CD4-positive, alpha-beta T cell (primary cell): ENCODE results near the gene USH1C. TPM values are rescaled to one million over a fixed set of nuclear protein-coding genes. Genes with fewer than 3 reads are reported as not detected.

Experiments used
- ATAC-seq: fragments of 200-7000 bp; cut with Tn5 transposase; one replicate; pipeline ENCODE4 v1.10.0; 2022; ENCODE audit warnings: mild to moderate bottlenecking; ENCODE audit not compliant: poor library complexity
- CTCF ChIA-PET: fragments of 350-600 bp; sonication (Branson Sonifier 250); formaldehyde crosslinking; loops from one replicate; lab custom pipeline; 2021; ENCODE audit warnings: antibody characterized with exemption, inconsistent platforms; lab: Charles Lee
- POLR2A ChIA-PET: fragments of 350-600 bp; sonication (Branson Sonifier 250); formaldehyde crosslinking; loops from one replicate; lab custom pipeline; 2021; ENCODE audit warnings: antibody characterized with exemption, inconsistent platforms; lab: Charles Lee
- DNase-seq, 14 experiments: peaks; one replicate each; pipeline ENCODE4 v3.0.0-alpha.2; 2013 to 2020; ENCODE audit warnings: mixed read lengths in 2 of 14
- H3K27ac ChIP-seq, 2 donors: one replicate each; pipeline versions ENCODE4 v1.5.1 to v1.7.0; 2013; ENCODE audit warnings: low read length in 2 of 2, low read depth in 1 of 2, mild to moderate bottlenecking in 1 of 2
- H3K27me3 ChIP-seq, 2 experiments: 1 replicate in 1 of 2; 2 replicates in 1 of 2; pipeline versions ENCODE4 v1.6.1 to v1.7.0; 2013; ENCODE audit warnings: low read length in 2 of 2, control low read depth in 1 of 2, mild to moderate bottlenecking in 1 of 2, moderate library complexity in 1 of 2; ENCODE audit not compliant: insufficient read depth in 2 of 2, control insufficient read depth in 1 of 2
- H3K36me3 ChIP-seq: one replicate; pipeline ENCODE4 v1.6.1; 2013; ENCODE audit warnings: low read length, control low read depth; ENCODE audit not compliant: insufficient read depth
- H3K4me1 ChIP-seq: one replicate; pipeline ENCODE4 v1.6.1; 2013; ENCODE audit warnings: low read length, control low read depth; ENCODE audit not compliant: insufficient read depth
- H3K4me3 ChIP-seq: one replicate; pipeline ENCODE4 v1.5.1; 2013; ENCODE audit warnings: mild to moderate bottlenecking, low read length, moderate library complexity
- H3K9me3 ChIP-seq, 2 experiments: 1 replicate in 1 of 2; 2 replicates in 1 of 2; pipeline versions ENCODE4 v1.6.1 to v1.7.0; 2013; ENCODE audit warnings: low read length in 2 of 2, mild to moderate bottlenecking in 2 of 2, control low read depth in 1 of 2, moderate library complexity in 1 of 2; ENCODE audit not compliant: control insufficient read depth in 1 of 2, insufficient read depth in 1 of 2
- H3K27ac Mint-ChIP-seq: one replicate; pipeline ENCODE4 v1.8.0; 2020; ENCODE audit warnings: mixed read lengths
- H3K27me3 Mint-ChIP-seq: one replicate; pipeline ENCODE4 v1.8.0; 2021; ENCODE audit warnings: mixed read lengths
- H3K36me3 Mint-ChIP-seq: one replicate; pipeline ENCODE4 v1.8.0; 2021; ENCODE audit warnings: low read depth, mixed read lengths
- H3K4me1 Mint-ChIP-seq: one replicate; pipeline ENCODE4 v1.8.0; 2021; ENCODE audit warnings: low read depth, mixed read lengths
- H3K4me3 Mint-ChIP-seq: one replicate; pipeline ENCODE4 v1.8.0; 2020; ENCODE audit warnings: mild to moderate bottlenecking, mixed read lengths
- H3K9me3 Mint-ChIP-seq: one replicate; pipeline ENCODE4 v1.8.0; 2020; ENCODE audit warnings: mixed read lengths
- CTCF ChIP-seq: fragments of 200-600 bp; IDR thresholded peaks from one replicate; pipeline ENCODE4 v1.8.0; 2022; ENCODE audit warnings: antibody characterized with exemption, mild to moderate bottlenecking
- intact Hi-C, 2 experiments: fragments of 100-400 bp; cut with DNase I in 1 of 2; cut with micrococcal nuclease in 1 of 2; formaldehyde crosslinking; loops; one replicate each; pipeline versions ENCODE4 v1.15.1 to v1.9.0; 2023 to 2025; cut with DNase I, micrococcal nuclease
- total RNA-seq, 174 experiments: library from RNA in 2 of 174; stranded (reverse) in 2 of 174; gene quantifications; one replicate each; pipeline ENCODE4 v1.2.3 and lab custom pipeline; 2021 to 2026

Gene USH1C
- total RNA-seq, 2 experiments from 2014 or later = not detected

GRCh38 chr11:17507773-17508172 is 36.4 kb downstream of the USH1C start:
- no peaks in the 10 kb centered on the region for H3K9me3 Mint-ChIP-seq
- H3K27me3 ChIP-seq = no peaks in the 10 kb centered on the region
- TF ChIP-seq CTCF = no peak
- CTCF ChIA-PET = interaction anchor here (1.8 kb wide), 1 partner anchor 124 kb away, joined by 8 read pairs; no protein-coding TSS in a partner anchor
- POLR2A ChIA-PET = no interaction called here
- no peak overlapping the region for H3K4me3 ChIP-seq
- no peak overlapping the region for H3K27ac Mint-ChIP-seq
- H3K9me3 ChIP-seq = no peaks in the 10 kb centered on the region
- H3K4me1 ChIP-seq = no peaks in the 10 kb centered on the region
- H3K27me3 Mint-ChIP-seq = peaks cover 20% of the 10 kb centered on the region
- intact Hi-C loops = no loop called here
- H3K36me3 Mint-ChIP-seq = no peaks in the 10 kb centered on the region
- DNase-seq = no peak
- no peaks in the 10 kb centered on the region for H3K36me3 ChIP-seq
- no peak overlapping the region for H3K4me3 Mint-ChIP-seq
- no peaks in the 10 kb centered on the region for H3K4me1 Mint-ChIP-seq
- no peak for ATAC-seq
- no peak overlapping the region for H3K27ac ChIP-seq

- Histone ChIP-seq H3K9me3 (no peaks in the 10 kb centered on the region), H3K36me3 (no peaks in the 10 kb centered on the region), H3K27me3 (no peaks in the 10 kb centered on the region), H3K4me1 (no peaks in the 10 kb centered on the region), H3K4me3 (no peak overlapping the region), H3K27ac (no peak overlapping the region)
- DNase-seq = no peak
- ATAC-seq = no peak
- no peaks in the 10 kb centered on the region for H3K4me1 Mint-ChIP-seq
- H3K27ac Mint-ChIP-seq = no peak overlapping the region
- TF ChIP-seq CTCF = no peak
- intact Hi-C loops = no loop called here
- ChIA-PET CTCF (interaction anchor here (1.5 to 1.8 kb wide), 2 partner anchors 123 to 277 kb away, joined by 8 read pairs; no protein-coding TSS in a partner anchor), POLR2A (interaction anchor here (0.9 kb wide), 1 partner anchor 277 kb away, joined by 4 read pairs; no protein-coding TSS in a partner anchor)
- no peaks in the 10 kb centered on the region for H3K9me3 Mint-ChIP-seq
- no peaks in the 10 kb centered on the region for H3K36me3 Mint-ChIP-seq
- H3K27me3 Mint-ChIP-seq = peaks cover 20% of the 10 kb centered on the region
- H3K4me3 Mint-ChIP-seq = no peak overlapping the region
These were observed 37.3 kb downstream of the USH1C start for GRCh38 chr11:17506942-17507341.

- H3K9me3 ChIP-seq = no peaks in the 10 kb centered on the region
- H3K27me3 Mint-ChIP-seq = peaks cover 20% of the 10 kb centered on the region
- H3K36me3 ChIP-seq = no peaks in the 10 kb centered on the region
- H3K9me3 Mint-ChIP-seq = no peaks in the 10 kb centered on the region
- H3K36me3 Mint-ChIP-seq = no peaks in the 10 kb centered on the region
- no peak overlapping the region for H3K4me3 ChIP-seq
- POLR2A ChIA-PET = interaction anchor here (0.9 kb wide), 1 partner anchor 277 kb away, joined by 4 read pairs; no protein-coding TSS in a partner anchor
- no peaks in the 10 kb centered on the region for H3K4me1 ChIP-seq
- CTCF ChIA-PET = interaction anchor here (1.5 kb wide), 1 partner anchor 276 kb away, joined by 8 read pairs; no protein-coding TSS in a partner anchor
- no peak for TF ChIP-seq CTCF
- no peak overlapping the region for H3K4me3 Mint-ChIP-seq
- DNase-seq = no peak
- H3K27ac Mint-ChIP-seq = no peak overlapping the region
- no peaks in the 10 kb centered on the region for H3K27me3 ChIP-seq
- no peak for ATAC-seq
- no peaks in the 10 kb centered on the region for H3K4me1 Mint-ChIP-seq
- intact Hi-C loops = no loop called here
- H3K27ac ChIP-seq = no peak overlapping the region
These were observed 37.9 kb downstream of the USH1C start for GRCh38 chr11:17506314-17506713.
